IPS DF 4.7 (cell line): ENCODE results near the gene CHRM2.

ENCODE experiments used
- DNase-seq: peaks from one replicate; pipeline ENCODE4 v3.0.0-alpha.2; 2013; ENCODE audit warnings: low spot score; ENCODE audit errors: extremely low read depth

Gene CHRM2

DNA sequence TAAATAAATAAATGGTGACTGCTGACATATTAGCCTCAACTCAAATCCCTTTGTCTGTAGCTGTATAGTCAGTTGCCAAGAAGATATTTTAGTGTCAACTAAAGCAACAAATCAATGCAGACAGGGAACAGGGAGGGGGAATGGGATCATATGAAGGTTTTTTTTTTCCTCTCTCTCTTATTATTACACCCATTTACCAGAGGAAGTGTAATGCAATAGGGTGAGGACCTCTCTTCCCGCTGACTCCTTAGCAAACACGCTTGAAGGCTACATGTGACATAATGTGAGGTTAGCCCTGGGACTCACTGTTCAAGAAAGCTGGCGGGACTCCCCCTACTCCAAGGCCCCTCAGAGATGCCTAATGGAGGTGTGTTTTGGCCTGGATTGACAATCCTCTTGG lies 88.2 kb downstream of the CHRM2 start:
- DNase-seq, result no peak

DNA sequence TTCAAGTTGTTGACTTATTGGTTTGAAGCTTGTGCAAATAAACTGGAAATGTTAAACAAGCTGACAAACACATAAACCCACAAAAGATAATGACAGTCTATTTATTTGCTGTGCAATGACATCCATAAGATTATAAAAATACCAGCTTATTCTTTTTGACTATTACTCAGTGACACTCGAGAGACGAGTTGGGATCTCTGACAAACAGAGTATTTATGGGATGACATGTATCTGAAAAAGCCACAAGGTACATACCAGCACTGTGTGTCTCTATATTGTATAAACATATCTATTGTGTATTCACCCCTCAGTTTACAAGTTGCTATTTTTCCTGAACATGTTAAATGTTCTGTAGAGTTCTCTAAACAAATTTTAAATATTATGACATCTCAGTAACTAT lies 88.9 kb downstream of the CHRM2 start:
- DNase-seq, result no peak

GRCh38 chr7:136958016-136958415 lies 89.6 kb downstream of the CHRM2 start:
- DNase-seq, result no peak

DNA sequence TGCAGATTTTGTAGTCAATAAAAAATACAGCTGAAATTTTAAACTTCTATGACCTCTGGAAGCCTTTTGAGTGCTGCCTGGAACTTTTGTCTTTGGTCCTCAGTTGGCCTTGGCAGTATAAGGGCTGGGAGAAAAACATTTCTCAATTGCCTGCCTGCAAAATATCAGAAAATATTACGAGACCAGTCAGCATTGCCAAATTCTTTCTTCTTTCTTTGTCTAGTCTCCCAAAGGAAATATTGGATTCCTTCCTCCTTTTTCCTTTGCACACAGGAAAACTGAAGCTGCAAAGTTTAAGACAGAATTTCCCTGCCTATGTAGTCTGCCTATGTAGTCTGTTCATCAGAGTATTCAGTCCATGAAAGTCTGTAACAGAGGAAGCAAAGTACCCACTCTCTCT lies 95.9 kb downstream of the CHRM2 start:
- no peak for DNase-seq

GRCh38 chr7:136966825-136967224 lies 98.4 kb downstream of the CHRM2 start:
- no peak for DNase-seq

DNA sequence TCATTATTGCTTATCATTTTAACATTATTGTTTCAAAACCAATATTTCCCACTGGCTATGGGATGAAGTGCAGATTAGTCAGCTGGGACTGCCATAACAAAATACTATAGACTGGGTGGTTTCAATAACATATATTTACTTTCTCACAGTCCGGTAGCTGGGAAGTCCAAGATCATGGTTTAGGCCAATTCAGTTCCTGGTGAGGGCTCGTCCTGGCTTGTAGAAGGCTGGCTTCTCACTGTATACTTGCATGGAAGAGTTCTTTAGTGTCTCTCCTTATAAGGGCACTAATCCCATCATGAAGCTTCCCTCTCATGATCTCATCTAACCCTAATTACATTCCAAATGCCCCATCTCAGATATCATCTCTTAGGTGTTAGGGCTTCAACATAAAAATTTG lies 101.3 kb downstream of the CHRM2 start:
- DNase-seq, result no peak

GRCh38 chr7:136971776-136972175 lies 103.3 kb downstream of the CHRM2 start:
- DNase-seq, result no peak

GRCh38 chr7:136976504-136977251 lies 108.2 kb downstream of the CHRM2 start:
- peak; percentile 22 for DNase-seq

DNA sequence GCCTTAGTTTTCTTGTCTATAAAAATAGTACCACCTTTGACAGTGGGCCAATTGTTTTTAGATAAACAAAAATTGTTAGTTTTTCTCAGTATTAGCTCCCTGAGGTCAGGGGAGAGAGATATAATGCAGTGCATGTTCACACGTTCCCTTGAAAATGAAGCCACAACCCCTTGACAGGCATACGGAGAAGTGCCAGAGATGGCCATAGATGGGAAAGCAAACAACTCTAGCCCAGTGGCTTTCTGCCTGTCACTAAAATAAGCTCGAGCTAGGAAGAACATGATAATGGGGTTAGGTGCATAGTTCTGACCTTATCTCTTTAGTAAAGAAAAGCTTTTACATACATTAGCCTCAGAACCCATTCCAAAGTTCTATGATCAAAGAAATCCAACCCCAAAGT lies 124.9 kb downstream of the CHRM2 start:
- DNase-seq, result no peak

- DNase-seq, result no peak
These were observed 129.3 kb downstream of the CHRM2 start for GRCh38 chr7:136997735-136998134.

- no peak for DNase-seq
These were observed 130.0 kb downstream of the CHRM2 start for GRCh38 chr7:136998495-136998894.

DNA sequence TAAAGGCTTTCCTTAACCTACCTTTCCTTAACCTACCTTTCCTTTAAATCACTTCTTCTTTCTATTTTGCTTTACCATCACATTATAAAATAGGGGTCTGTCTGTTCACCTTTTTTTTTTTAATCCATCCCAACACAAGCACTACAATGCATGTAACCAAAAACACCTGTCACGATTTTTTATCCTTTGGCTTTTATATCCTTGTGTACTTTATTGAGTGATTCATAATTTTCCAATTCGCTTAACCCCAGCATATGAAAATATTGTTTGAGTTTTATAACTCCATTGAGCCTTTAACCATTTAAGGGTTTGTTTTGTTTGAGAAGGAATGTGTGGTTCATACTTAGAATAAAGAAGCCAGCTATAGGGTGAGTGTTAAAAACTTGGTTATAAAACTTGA lies 132.2 kb downstream of the CHRM2 start:
- DNase-seq, result no peak

- no peak for DNase-seq
These were observed 132.6 kb downstream of the CHRM2 start for GRCh38 chr7:137001041-137001440.

DNA sequence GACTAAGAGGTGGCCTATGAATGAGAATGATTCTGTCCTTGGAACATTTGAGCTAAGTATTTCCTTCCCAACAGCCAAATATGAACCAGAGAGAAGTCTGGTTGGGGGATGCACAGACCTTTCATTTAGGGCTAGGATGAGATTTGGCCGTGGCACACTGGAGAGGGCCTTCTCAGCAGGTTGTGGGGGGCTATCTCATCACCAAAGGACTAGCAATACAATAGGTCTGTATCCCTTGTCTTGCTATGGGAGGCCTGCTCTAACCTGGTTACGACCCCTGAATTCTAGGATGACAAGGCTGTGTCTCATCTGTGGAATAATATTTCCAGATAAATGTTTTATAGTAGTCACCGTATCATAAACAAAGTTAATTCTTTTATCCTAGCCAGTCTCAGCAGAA lies 133.0 kb downstream of the CHRM2 start:
- DNase-seq, result no peak

DNA sequence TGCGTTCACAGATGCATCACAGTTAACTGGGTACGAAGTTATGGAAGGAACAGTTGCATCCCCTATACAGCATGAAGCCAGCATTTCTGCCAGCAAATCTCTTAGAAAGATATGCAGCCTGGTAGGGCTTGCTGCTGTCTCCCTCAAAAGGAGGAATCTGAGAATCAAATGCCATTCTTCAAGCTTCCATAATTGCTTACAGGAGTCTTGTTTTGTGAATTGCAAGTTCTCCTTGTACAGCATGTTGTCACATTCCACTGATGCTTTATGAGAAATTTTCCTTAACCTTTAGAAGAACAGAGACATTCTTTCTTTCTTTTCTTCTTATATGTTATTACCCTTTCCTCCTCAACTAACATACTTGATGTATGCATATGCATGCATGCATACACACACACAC lies 134.6 kb downstream of the CHRM2 start:
- DNase-seq, result no peak

GRCh38 chr7:137003566-137003965 lies 135.1 kb downstream of the CHRM2 start:
- no peak for DNase-seq

GRCh38 chr7:137005873-137006272 lies 137.4 kb downstream of the CHRM2 start:
- no peak for DNase-seq

- DNase-seq, result no peak
These were observed 137.8 kb downstream of the CHRM2 start for GRCh38 chr7:137006293-137006692.

- no peak for DNase-seq
These were observed 138.7 kb downstream of the CHRM2 start for GRCh38 chr7:137007001-137007694.

GRCh38 chr7:137009404-137009803 lies 141.0 kb downstream of the CHRM2 start:
- DNase-seq, result no peak

DNA sequence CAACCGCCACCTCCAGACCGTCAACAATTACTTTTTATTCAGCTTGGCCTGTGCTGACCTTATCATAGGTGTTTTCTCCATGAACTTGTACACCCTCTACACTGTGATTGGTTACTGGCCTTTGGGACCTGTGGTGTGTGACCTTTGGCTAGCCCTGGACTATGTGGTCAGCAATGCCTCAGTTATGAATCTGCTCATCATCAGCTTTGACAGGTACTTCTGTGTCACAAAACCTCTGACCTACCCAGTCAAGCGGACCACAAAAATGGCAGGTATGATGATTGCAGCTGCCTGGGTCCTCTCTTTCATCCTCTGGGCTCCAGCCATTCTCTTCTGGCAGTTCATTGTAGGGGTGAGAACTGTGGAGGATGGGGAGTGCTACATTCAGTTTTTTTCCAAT lies 146.6 kb downstream of the CHRM2 start:
- no peak for DNase-seq

DNA sequence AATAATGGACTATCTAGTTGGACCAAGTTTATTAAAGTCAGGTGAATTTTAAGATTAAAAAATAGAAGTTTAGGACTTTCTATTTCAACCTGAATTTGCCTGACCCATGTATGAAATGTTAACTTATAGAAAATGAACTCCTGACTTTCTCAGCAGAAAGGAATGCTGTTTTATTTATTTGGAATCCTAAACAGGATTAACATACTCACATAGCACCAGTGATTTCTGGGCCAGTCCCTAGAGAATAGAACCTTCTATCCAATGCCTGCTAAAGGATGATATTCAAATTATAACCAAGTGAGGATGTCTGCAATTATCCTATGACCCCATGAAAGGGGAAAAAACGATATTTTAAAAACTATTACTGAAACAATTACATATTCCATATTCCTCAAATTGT lies 148.8 kb downstream of the CHRM2 start:
- DNase-seq, result no peak

- DNase-seq, result no peak
These were observed 150.0 kb downstream of the CHRM2 start for GRCh38 chr7:137018468-137018867.
